NCI-H345 treated with DMSO at 0.1 percent for 48 hours (cell line): ENCODE results near the gene FOXR1.
"Not testable (repeated sequence)": the region's sequence is repeated elsewhere in the genome, so short reads cannot be mapped to it uniquely, and the experiment has no call there.

Experiments used
- DNase-seq: peaks from one replicate; lab custom pipeline; 2025; ENCODE audit not compliant: unreplicated experiment; lab: John Stamatoyannopoulos, UW

The FOXR1 gene

GRCh38 chr11:118947091-118947490 is 24.5 kb upstream of the FOXR1 start:
- no peak for DNase-seq

- DNase-seq, result no peak
These were observed 23.6 kb upstream of the FOXR1 start for GRCh38 chr11:118948000-118948399.

- DNase-seq, result peak; percentile 48
These were observed 18.3 kb upstream of the FOXR1 start for GRCh38 chr11:118953265-118953664.

- DNase-seq, result not testable (repeated sequence)
These were observed 17.6 kb upstream of the FOXR1 start for GRCh38 chr11:118953976-118954375.

GRCh38 chr11:118956094-118956846 is 15.3 kb upstream of the FOXR1 start, which contains the start of gene UPK2:
Gene UPK2, plus strand, starts transcription at chr11:118956298. Its CDS starts 53 bp downstream, at chr11:118956351.
- peak; percentile 55 for DNase-seq

GRCh38 chr11:118956847-118957469 is 14.6 kb upstream of the FOXR1 start:
- DNase-seq, result no peak

- no peak for DNase-seq
These were observed 14.0 kb upstream of the FOXR1 start for GRCh38 chr11:118957549-118957948.

GRCh38 chr11:118957968-118958367 is 13.6 kb upstream of the FOXR1 start:
- no peak for DNase-seq

- DNase-seq, result no peak
These were observed 13.0 kb upstream of the FOXR1 start for GRCh38 chr11:118958577-118958976.

GRCh38 chr11:118961189-118961588 is 10.4 kb upstream of the FOXR1 start:
- no peak for DNase-seq

- no peak for DNase-seq
These were observed 10.0 kb upstream of the FOXR1 start for GRCh38 chr11:118961591-118961990.

GRCh38 chr11:118969508-118969907 is 2.1 kb upstream of the FOXR1 start:
- not testable (repeated sequence) for DNase-seq

GRCh38 chr11:118973985-118974384 is 2.4 kb downstream of the FOXR1 start:
- no peak for DNase-seq

- no peak for DNase-seq
These were observed 4.5 kb downstream of the FOXR1 start for GRCh38 chr11:118975771-118976709.

- DNase-seq, result no peak
These were observed 7.9 kb downstream of the FOXR1 start for GRCh38 chr11:118979434-118979833.

- no peak for DNase-seq
These were observed 8.8 kb downstream of the FOXR1 start for GRCh38 chr11:118980191-118980881.

- DNase-seq, result not testable (repeated sequence)
These were observed 12.8 kb downstream of the FOXR1 start for GRCh38 chr11:118984337-118984736.

GRCh38 chr11:118984825-118985224 is 13.3 kb downstream of the FOXR1 start:
- no peak for DNase-seq

GRCh38 chr11:118988280-118988679 is 16.7 kb downstream of the FOXR1 start:
- DNase-seq, result peak; percentile 72

GRCh38 chr11:118991486-118992038 is 20.0 kb downstream of the FOXR1 start:
- not testable (repeated sequence) for DNase-seq
